NCI-H345 (cell line): ENCODE measurements around the gene EDC4.
A peak's percentile ranks its signal among the peaks of the same experiment; 100 is the strongest.
"Not testable (repeated sequence)": the region's sequence is repeated elsewhere in the genome, so short reads cannot be mapped to it uniquely, and the experiment has no call there.

Experiments
- DNase-seq: peaks from one replicate; lab custom pipeline; 2025; lab: John Stamatoyannopoulos, UW

Gene EDC4

GRCh38 chr16:67847064-67847861, 25.6 kb upstream of the EDC4 start, which contains the start of gene CENPT:
CENPT (minus strand) TSS chr16:67847693; CDS start chr16:67833859, 13,834 bp downstream.
- peak; percentile 65 for DNase-seq

GRCh38 chr16:67848118-67848517, 24.7 kb upstream of the EDC4 start:
- no peak for DNase-seq

GRCh38 chr16:67853670-67854069, 19.2 kb upstream of the EDC4 start:
- no peak for DNase-seq

GRCh38 chr16:67855789-67856188, 17.1 kb upstream of the EDC4 start:
- DNase-seq, result no peak

- no peak for DNase-seq
Observed at GRCh38 chr16:67856927-67857546, 15.8 kb upstream of the EDC4 start.

DNA sequence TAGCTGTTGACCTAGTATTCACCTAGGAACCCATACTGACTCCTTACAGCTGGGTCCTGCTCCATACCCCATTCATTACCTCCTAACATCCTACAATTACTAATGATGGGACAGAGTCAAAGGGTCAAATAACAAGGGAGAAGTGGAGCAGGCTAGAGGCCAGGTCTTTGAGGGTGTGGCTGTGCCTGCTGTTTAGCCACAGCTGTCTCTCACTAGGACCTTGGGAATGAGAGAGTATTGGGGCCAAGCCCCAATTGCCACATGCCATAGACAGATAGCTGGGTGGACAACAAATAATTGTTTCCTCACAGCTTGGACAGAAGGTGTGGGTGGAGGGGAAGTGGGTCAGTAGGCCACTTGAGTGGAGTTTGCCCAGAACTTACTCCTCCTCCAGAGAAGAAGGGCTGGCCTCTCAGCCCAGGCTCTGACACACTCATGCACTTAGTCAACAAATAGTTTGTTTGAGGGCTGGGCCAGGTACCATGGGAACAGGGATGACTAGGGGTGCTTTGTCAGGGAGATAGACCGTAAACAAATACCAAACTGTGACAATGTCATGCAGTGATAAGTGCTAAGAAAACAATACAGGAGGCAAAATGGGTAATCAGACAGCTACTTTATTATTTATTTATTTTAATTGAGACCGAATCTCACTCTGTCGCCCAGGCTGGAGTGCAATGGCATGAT, 15.2 kb upstream of the EDC4 start:
- DNase-seq, result peak; percentile 84

DNA sequence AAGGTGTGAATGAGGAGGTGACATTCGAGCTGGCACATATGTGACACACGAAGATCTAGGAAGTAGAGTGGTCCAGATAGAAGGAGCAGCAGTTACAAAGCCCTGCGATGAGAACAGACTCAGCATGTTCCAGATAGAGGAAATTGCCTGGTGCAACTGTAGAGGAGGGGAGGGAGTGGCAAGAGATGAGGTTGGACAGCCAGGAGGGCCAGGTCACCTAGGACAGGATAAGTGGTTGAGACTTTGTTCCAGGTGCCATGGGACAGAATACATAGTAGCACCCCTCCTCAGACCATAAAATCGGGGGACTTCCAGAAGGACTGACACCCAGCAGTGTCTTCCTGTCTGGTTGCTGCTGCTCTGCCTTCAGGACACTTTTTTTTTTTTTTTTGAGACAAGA, 14.4 kb upstream of the EDC4 start:
- DNase-seq, result no peak

GRCh38 chr16:67860589-67861398, 12.1 kb upstream of the EDC4 start:
- DNase-seq, result no peak

DNA sequence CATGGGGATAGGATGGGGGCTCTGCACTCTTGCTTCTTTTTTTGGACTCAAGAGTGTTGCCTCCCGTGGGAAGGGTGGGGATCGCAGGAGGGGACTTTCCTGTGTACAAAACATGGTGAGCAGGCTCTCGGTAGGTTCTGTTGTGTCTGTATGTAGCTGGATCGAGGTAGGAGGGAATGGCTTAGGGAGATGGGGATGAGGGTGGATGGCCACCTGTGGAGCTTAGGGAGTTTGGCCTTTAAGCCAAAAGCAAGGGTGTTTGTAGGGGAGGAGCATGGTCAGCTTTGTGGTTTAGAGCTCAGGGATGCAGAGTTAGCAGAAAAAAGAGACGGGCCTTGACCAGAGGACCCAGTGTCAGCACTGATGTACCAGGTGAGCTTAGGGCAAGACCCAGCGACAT, 11.0 kb upstream of the EDC4 start:
- no peak for DNase-seq

- no peak for DNase-seq
Observed at GRCh38 chr16:67862623-67863583, 9.9 kb upstream of the EDC4 start.

DNA sequence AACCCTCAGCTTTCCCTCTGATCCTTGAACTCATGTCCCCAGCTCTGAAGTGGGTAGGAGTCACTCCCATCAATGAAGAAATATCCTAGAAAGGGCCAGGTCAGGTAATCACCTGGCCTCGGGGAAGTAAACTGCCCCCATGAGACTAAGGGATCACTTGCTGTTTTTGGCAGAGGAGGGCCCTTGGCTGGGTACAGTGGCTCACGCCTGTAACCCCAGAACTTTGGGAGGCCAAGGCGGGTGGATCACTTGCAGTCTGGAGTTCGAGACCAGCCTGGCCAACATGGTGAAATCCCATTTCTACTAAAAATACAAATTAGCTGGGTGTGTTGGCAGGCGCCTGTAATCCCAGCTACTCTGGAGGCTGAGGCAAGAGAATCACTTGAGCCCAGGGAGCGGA, 8.8 kb upstream of the EDC4 start:
- DNase-seq, result not testable (repeated sequence)

- no peak for DNase-seq
Observed at GRCh38 chr16:67864594-67864993, 8.3 kb upstream of the EDC4 start.

GRCh38 chr16:67865318-67865717, 7.5 kb upstream of the EDC4 start:
- DNase-seq, result no peak

DNA sequence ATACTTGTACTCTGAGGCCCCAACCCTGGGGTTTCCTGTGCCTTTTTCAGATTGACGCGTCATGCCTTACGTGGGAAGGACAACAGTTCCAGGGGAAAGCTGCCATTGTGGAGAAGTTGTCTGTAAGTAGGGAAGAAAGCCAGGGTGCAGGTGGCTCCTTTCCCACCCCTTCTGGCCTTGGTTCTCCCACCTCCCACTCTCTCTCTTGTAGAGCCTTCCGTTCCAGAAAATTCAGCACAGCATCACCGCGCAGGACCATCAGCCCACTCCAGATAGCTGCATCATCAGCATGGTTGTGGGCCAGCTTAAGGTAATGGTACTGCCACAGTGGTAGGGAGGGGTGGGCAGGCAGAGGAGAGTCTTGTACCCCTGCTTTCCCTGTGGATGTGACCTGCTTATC, 4.6 kb upstream of the EDC4 start:
- no peak for DNase-seq

DNA sequence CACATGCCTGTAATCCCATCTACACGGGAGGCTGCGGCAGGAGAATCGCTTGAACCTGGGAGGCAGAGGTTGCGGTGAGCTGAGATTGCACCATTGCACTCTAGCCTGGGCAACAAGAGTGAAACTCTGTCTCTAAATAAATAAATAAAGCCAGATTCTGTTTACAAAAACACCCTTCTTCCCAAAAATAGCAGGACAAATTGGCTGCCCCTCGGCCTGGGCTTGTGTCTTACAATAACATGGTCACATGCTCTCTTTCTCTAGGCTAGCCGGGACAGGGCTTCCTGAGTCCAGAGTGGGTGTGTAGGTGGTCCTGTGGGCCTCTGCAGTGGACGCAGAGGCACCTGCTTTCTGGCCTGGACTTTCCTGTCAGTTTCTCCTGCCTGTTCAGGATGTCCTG, 3.2 kb upstream of the EDC4 start:
- DNase-seq, result no peak

DNA sequence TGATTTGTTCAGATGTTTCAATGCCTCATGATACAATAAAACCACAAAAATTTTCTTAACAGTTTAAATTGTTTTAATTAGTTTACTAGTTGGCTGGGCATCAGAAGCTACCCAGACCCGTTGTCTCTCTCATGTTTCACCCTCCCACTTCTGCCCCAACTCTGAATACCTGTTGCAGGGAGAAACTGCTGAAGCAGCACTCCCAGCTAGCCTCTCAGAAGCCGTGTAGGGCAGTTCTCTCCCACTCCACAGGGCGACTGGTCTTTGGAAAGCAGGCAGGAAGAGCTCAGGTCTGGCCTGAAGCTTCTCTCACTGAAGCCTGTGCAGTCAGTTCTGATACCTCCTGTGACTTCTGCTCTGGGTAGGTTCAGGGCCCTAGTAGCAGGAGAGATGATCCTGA, 1.6 kb upstream of the EDC4 start:
- no peak for DNase-seq

DNA sequence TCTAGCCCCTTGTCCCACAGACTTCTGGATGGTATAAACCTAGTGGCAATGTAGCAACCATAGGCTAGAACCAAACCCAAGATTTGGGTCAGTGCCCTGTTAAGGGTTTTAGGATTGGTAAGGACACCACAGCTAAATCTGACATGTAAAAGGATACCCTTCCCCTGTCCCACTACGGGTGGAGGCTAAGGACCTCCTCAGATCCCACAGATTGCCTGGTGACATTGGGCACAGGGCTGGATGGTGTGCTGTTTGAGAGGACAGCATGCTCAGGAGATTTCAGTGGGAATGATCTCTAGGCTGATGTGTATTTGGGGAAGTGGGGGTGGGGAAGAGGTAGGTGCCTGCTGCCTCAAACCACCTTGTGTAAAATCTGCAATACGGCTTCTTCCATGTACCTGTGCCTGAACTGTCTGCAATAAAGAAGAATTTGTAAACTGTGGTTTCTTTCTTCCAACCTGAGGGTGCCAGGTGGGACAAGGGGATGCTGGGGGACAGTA, 671 bp upstream of the EDC4 start:
- no peak for DNase-seq

- no peak for DNase-seq
Observed at GRCh38 chr16:67873435-67874370, 851 bp downstream of the EDC4 start.

GRCh38 chr16:67874372-67874771, 1.5 kb downstream of the EDC4 start:
- no peak for DNase-seq

- no peak for DNase-seq
Observed at GRCh38 chr16:67877064-67877463, 4.2 kb downstream of the EDC4 start.
